Stimulated activated CD4-positive, alpha-beta T cell treated with anti-CD3 and anti-CD28 coated beads, Interleukin-4, amount 100 ng/mL, for 1 hour (primary cell): Measurements from ENCODE around the gene AKT2.

Experiments used
- DNase-seq: peaks from one replicate; pipeline ENCODE4 v3.0.0-alpha.2; 2020

AKT2 gene

DNA sequence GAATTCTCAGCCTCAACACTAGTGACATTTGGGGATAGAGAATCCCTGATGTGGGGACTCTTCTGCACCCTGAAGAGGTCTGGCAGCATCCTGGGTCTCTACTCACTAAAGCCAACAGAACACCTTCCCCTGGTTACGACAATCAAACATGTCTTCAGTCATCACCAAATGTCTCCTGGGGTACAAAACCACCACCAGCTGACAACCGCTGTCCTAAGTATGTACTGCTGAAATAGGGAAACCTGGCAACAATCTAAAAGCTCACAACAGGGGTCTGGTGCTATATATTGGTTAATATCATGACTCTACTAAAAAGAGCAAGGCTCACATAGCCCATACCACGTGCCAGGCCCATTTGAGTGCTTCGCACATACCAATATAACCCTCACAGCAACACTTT is 13.4 kb downstream of the AKT2 start:
- no peak for DNase-seq

- DNase-seq: no peak
Measured at GRCh38 chr19:40270362-40271089, 14.6 kb downstream of the AKT2 start.

GRCh38 chr19:40269216-40269940 is 15.8 kb downstream of the AKT2 start:
- no peak for DNase-seq

- DNase-seq: no peak
Measured at GRCh38 chr19:40267601-40267997, 17.5 kb downstream of the AKT2 start.

DNA sequence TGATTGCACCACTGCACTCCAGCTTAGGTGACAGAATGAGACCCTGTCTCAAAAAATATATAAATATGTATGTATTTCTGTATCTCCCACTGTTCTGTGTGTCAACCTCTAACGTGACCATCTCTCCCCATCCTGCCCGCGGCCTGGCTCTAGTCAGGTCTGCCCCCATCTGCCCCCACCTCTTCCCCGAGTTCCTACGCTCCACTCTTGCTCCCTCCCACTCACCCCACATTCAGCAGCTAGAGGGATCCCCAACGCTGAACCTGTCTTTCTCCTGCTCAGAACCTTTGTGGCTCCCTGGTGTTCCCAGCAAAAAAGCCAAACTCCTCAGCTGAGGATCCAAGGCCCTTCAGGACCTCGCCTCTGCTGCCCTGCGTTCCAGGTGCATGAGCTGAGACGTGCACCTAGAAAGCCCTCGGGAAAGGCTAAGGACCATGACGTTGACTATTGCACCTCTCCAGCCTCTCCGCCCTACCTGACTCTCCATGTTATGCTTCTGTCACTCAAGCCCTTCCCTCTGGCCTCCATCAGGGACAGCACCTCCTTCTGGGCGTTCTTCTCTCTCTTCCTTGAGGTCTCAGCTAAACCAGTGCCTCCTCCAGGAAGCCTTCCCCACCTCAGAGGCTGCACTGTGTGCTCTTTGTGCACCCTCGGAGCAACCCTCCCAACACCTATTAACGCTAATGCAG is 18.1 kb downstream of the AKT2 start:
- DNase-seq: no peak

DNA sequence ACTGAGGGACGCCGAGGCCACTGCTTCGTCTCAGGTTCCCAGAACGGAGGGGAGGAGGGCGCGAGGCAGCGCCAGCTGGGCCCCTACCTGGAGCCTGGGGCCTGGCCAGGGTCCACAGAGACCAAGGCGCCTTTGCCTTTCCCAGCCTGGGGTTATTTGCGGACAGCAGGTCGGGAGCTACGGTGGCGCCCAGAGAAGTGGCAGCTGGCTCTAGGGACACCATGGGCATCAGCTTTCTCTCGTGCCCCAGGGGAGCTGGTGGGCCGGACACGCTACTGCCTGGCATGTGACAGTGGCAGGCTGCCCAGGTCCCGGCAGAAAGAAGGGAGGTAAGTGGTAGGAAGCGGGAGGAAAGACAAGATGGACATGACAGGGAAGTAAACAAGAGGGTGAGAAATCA is 19.0 kb downstream of the AKT2 start:
- DNase-seq: no peak

- DNase-seq: no peak
Measured at GRCh38 chr19:40265763-40266099, 19.4 kb downstream of the AKT2 start.

DNA sequence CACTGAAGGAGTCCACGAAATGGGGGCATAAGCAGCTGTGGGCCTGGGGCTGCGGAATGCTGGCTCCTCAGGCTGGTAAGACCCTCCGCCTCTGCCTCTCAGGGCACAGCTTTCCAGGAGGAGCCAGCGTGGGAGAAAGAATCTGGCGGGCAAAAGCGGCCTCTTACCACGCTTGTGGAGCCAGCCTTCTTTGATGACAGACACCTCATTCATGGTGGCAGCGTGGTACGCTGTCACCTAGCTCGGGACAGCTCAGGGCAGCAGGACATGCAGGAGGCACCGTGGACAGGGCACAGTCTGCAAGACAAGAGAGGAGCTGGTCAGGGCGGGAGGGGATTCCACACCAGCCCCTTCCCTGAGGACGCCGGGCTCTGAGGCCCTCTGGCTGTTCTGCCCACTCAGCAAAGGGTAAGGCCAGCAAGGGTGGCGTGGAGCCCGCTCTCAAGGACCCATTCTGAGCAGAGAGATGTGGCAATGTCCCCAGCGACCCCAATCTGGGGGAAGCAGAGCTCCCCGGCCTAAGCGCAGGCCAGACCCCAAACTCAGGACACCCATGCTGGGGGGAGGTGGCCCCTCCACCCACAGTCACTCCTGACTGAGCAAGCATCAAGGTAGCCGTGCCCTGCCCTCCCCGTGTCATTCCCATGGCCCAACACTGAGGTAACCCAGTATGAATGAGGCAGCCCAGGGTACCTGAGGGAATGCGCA is 19.9 kb downstream of the AKT2 start:
- no peak for DNase-seq

- DNase-seq: no peak
Measured at GRCh38 chr19:40264314-40265054, 20.7 kb downstream of the AKT2 start.

DNA sequence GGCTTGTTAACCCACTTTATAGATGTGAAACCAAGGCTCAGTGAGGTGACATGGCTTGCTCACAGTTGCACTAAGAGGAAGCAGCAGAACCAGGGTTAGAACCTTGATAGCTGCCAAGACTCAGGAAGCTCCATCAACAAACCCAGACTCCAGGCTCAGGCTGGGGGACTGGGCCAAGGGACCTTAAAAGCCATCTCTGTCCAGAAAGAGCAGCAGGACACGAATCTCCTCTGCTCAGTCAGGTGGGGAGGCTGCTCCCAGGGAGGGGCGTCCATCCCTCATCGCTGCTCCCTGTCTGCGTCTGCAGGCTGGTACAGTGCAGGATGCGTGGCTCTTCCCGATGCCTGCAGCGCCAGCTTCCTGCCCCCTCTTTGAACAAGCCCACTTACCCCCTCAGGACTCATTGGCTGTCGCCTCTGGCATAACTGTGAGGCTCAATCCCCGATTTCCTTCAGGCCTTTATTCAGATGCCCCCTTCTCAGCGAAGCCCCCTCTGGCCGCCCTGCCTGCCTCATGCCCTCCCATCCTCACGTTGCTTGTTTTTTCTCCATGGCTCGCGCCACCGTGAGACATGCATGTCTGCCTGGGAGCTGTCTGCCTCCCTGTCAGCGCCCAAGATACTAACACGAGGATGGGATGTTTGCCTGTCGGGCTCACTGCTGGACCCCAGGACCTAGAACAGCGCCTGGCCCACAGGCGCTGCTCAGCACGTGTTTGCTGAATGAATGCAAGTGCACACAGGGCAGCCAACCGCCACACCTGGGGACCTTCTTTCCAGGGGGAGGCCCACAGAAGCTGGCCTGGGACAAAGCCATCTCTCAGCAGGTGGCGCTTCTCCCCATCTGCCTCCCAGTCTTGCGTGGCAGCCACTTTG is 21.5 kb downstream of the AKT2 start:
- DNase-seq: no peak

DNA sequence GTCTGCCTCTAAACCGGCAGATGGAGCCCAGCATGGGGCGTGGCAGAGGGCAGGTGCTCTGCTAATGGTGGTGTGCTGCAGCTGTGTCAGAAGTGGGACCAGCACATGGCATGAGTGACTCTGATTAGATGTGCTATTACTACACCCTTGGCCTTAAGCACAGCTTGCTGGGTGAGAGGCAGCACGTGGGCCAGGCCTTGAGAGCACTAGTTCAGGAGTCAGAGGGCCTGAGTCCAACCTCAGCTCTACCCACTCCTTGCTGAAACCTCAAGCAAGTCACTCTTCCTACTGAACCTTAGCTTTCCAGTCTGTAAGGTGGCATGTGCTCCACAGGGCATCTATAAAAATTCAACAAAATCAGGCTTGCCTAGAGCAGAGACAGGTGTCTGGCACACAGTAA is 22.7 kb downstream of the AKT2 start:
- no peak for DNase-seq

- no peak for DNase-seq
Measured at GRCh38 chr19:40261631-40262030, 23.5 kb downstream of the AKT2 start.

DNA sequence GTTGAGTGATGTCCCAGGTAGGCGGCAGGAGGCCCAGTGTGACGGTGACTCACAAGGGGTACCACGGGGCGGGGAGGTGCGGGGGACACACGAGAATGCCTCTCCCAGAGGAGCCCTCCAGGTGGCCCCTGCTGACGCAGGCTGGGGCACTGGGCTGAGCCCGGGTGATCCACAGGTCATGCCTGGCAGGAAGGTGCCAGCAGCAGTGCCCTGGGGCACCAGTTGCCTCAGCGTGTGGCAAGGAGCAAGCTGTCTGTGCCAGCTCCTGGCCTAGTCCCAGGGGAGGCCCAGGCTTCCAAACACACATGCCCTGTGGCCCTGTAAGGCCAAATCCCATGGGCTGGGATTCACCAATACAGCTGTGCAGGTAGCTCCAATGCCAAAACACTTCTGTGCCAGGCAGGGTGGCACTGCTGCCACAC is 28.0 kb downstream of the AKT2 start:
- no peak for DNase-seq

DNA sequence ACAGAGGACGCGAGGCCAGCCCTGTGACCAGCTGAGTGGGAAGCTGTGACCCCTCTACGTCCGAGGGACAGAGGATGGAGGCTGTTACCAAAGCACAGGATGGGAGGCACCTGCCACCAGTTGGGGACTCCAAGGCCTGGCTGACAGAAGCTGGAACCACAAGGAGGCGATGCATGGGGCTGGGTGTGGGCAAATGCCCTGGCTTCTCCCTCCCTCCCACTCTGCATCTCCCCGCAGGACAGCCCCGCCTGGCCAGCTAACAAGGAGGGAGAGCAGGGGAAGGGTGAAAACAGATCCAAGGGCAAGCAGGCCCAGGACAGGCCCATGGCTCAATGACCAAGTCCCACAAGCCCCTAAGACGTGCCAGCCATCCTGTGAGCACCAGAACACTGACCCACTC is 28.6 kb downstream of the AKT2 start:
- DNase-seq: no peak

GRCh38 chr19:40255619-40256166 is 29.5 kb downstream of the AKT2 start:
- no peak for DNase-seq

DNA sequence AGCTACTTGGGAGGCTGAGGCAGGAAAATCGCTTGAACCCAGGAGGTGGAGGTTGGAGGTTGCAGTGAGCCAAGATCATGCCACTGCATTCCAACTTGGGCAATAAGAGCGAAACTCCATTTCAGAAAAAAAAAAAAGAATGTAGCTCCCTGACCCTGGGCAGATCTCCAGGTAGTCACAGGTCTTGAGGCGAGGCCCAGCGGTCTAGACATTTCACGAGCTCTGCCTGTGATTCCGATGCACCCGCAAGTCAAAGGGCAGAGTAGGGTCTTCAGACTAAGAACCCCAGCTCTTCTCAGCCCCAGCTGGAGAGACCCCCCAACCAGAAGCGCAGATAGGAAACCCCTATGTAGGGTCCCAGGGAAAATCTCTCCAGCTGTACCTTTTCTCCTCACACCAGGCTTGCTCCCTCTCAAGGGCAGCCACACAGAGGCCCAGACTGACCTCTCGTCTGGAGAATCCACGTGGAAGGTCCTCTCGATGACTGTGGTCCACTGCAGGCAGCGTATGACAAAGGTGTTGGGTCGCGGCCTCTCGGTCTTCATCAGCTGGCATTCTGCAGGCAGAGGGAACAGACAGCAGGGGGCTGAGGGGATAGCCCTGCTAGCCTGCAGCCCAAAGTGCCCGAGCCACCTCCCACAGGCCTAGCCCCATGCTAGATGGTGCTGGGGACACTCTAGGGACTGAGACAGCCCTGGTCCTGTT is 30.3 kb downstream of the AKT2 start:
- DNase-seq: no peak

DNA sequence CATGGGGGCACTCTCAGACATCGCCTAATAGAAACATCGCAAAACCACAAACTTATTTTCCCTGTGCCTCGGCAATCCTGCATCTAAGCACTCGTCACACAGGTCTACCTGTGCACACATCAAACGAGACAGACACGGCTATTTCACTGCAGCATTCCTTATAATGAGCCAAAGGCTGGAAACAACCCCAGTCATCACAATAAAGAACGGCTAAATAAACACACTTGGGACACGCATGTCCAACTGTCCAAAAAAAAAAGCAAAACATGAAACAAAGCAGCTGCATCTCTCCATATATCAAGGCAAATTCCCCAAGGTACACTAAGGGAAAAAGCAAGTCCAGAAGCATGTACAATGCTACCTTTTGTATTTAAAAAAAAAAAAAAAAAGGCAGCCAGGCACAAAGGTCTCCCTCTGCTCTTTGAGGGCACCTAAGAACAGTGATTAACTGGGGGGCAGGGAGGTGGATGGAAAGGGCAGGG is 31.5 kb downstream of the AKT2 start:
- no peak for DNase-seq

DNA sequence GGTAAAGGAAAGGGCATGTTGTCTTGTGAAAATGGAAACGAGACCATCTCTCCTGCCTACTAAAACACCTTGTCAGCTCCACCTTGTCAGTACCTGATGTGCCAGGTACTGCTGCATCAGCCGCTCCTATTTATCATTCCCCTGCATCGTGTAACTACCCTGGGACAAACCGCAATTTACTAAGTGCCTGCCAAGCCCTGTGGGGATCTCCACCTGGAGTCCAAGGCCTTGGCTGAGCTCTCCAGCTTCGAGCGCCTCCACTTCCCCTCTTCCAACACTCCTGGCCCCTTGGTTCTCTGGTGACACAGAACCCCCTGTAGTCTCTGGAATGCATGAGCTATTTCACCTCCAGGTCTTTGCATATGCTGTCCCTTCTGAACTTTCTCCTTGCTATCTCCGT is 32.8 kb downstream of the AKT2 start:
- no peak for DNase-seq

- DNase-seq: no peak
Measured at GRCh38 chr19:40251991-40252390, 33.2 kb downstream of the AKT2 start.

DNA sequence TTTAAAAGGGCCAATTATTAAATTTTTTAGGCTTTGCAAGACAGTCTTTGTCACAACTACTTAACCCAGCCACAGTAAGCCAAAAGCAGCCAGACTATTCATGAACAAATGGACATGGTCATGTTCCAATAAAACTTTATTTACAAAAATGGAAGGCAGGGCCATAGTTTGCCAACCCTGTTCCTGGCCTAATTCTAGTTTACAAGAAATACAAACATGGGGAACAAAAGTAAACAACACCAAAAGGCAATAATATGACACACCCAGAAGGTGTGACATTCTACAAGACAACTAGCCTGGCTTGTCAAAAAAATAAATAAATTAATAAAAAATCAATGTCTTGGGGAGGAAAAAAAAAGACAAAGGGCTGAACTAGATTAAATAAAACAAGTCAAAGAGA is 33.9 kb downstream of the AKT2 start:
- DNase-seq: no peak

DNA sequence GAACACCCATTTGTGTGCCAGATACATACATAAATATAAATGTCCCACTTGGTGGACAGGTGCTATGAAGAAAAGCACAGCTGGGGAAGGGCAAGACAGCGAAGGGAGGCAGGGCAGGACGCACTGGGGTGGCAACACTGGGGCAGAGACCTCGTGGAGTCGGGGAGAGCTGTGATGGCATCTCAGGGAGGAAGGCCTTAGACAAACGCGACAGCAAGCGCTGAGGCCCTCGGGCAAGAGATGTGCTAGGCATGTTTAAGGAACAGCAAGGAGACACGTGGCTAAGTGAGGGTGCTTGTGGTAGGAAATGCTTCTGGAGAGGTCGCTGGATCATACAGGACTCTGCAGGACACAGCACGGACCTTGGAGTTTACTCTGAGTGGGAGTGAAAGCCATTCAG is 35.4 kb downstream of the AKT2 start:
- DNase-seq: no peak
